GM19328 (cell line): ENCODE measurements around the gene EIF3B.
"Not testable (repeated sequence)": the region's sequence is repeated elsewhere in the genome, so short reads cannot be mapped to it uniquely, and the experiment has no call there.

Experiments used
- ATAC-seq: cut with Tn5 transposase; IDR thresholded peaks from one replicate; pipeline ENCODE4 v1.9.1; 2021; ENCODE audit warnings: mild to moderate bottlenecking, moderate library complexity; ENCODE audit not compliant: unreplicated experiment

The EIF3B gene

GRCh38 chr7:2376351-2377154, 21.9 kb downstream of the EIF3B start:
- no peak for ATAC-seq

GRCh38 chr7:2377492-2377891, 22.9 kb downstream of the EIF3B start:
- ATAC-seq = not testable (repeated sequence)

- ATAC-seq = not testable (repeated sequence)
Measured at GRCh38 chr7:2378125-2378524, 23.5 kb downstream of the EIF3B start.

- no peak for ATAC-seq
Measured at GRCh38 chr7:2379161-2379560, 24.5 kb downstream of the EIF3B start.

- no peak for ATAC-seq
Measured at GRCh38 chr7:2379821-2380450, 25.3 kb downstream of the EIF3B start.

GRCh38 chr7:2380461-2380860, 25.8 kb downstream of the EIF3B start:
- ATAC-seq = no peak

GRCh38 chr7:2381227-2381626, 26.6 kb downstream of the EIF3B start:
- ATAC-seq = no peak

- ATAC-seq = no peak
Measured at GRCh38 chr7:2381881-2382509, 27.4 kb downstream of the EIF3B start.

- no peak for ATAC-seq
Measured at GRCh38 chr7:2383543-2384274, 29.1 kb downstream of the EIF3B start.

GRCh38 chr7:2384354-2385243, 30.0 kb downstream of the EIF3B start:
- no peak for ATAC-seq

GRCh38 chr7:2386122-2386521, 31.5 kb downstream of the EIF3B start:
- ATAC-seq = not testable (repeated sequence)

GRCh38 chr7:2386964-2387669, 32.5 kb downstream of the EIF3B start:
- no peak for ATAC-seq

GRCh38 chr7:2387897-2388636, 33.4 kb downstream of the EIF3B start:
- ATAC-seq = no peak

- ATAC-seq = no peak
Measured at GRCh38 chr7:2388637-2388954, 34.0 kb downstream of the EIF3B start.

- ATAC-seq = not testable (repeated sequence)
Measured at GRCh38 chr7:2390020-2390816, 35.6 kb downstream of the EIF3B start.

- no peak for ATAC-seq
Measured at GRCh38 chr7:2393706-2394105, 39.1 kb downstream of the EIF3B start.

GRCh38 chr7:2394566-2395082, 40.0 kb downstream of the EIF3B start:
- no peak for ATAC-seq

- ATAC-seq = no peak
Measured at GRCh38 chr7:2398506-2398905, 43.9 kb downstream of the EIF3B start.
